HEK293 (cell line): Measurements from ENCODE around the gene MDFIC.

Source experiments
- CTCF ChIA-PET: fragments of 350-600 bp; formaldehyde crosslinking; extraction: SDS; loops from one replicate; lab custom pipeline; 2021; ENCODE audit warnings: antibody characterized with exemption; lab: Yijun Ruan, JAX
- POLR2A ChIA-PET: fragments of 300-600 bp; formaldehyde crosslinking; extraction: SDS; loops from one replicate; lab custom pipeline; 2020; ENCODE audit warnings: antibody characterized with exemption, inconsistent platforms; lab: Yijun Ruan, JAX
- H3K27ac ChIP-seq: fragments of 200-500 bp; sonication (Bioruptor generic); 2 replicates; pipeline ENCODE4 v1.5.1; 2014; ENCODE audit warnings: low read depth, low read length, control low read depth, inconsistent platforms; ENCODE audit errors: extremely low read depth
- H3K36me3 ChIP-seq, 2 experiments: fragments of 200-500 bp in 1 of 2; sonication (Bioruptor generic) in 1 of 2; 1 replicate in 1 of 2; 2 replicates in 1 of 2; pipeline ENCODE4 v1.5.1; 2014 to 2017; ENCODE audit warnings: inconsistent platforms in 2 of 2, low read length in 2 of 2; ENCODE audit not compliant: control insufficient read depth in 2 of 2, insufficient read depth in 1 of 2
- H3K4me1 ChIP-seq: fragments of 200-500 bp; sonication (Bioruptor generic); 2 replicates; pipeline ENCODE4 v1.5.1; 2014; ENCODE audit warnings: mild to moderate bottlenecking, low read length, inconsistent platforms; ENCODE audit not compliant: control insufficient read depth, insufficient read depth
- H3K4me3 ChIP-seq: 2 replicates; pipeline ENCODE4 v1.5.1; 2011; ENCODE audit warnings: low read depth, mild to moderate bottlenecking, control low read depth, low read length, moderate library complexity
- H3K9me3 ChIP-seq: fragments of 200-500 bp; sonication (Bioruptor generic); 2 replicates; pipeline ENCODE4 v1.5.1; 2014; ENCODE audit warnings: low read depth, low read length, inconsistent platforms; ENCODE audit not compliant: control insufficient read depth, insufficient read depth
- GLIS1 ChIP-seq: fragments of 450-650 bp; formaldehyde crosslinking; IDR thresholded peaks from 2 replicates; pipeline ENCODE4 v1.5.1; 2016; ENCODE audit warnings: missing biosample characterization, missing genetic modification characterization
- GLIS2 ChIP-seq: fragments of 450-650 bp; formaldehyde crosslinking; IDR thresholded peaks from 2 replicates; pipeline ENCODE4 v1.5.1; 2016; ENCODE audit warnings: missing biosample characterization, missing genetic modification characterization
- KLF1 ChIP-seq: fragments of 450-650 bp; formaldehyde crosslinking; IDR thresholded peaks from 2 replicates; pipeline ENCODE4 v1.5.1; 2016; ENCODE audit warnings: missing biosample characterization, missing genetic modification characterization
- KLF8 ChIP-seq: fragments of 450-650 bp; formaldehyde crosslinking; IDR thresholded peaks from 2 replicates; pipeline ENCODE4 v1.5.1; 2016; ENCODE audit warnings: missing biosample characterization, missing genetic modification characterization
- MZF1 ChIP-seq: fragments of 450-650 bp; formaldehyde crosslinking; IDR thresholded peaks from 2 replicates; pipeline ENCODE4 v1.5.1; 2017; ENCODE audit warnings: missing biosample characterization, missing genetic modification characterization, borderline replicate concordance
- SCRT2 ChIP-seq: fragments of 450-650 bp; formaldehyde crosslinking; IDR thresholded peaks from 2 replicates; pipeline ENCODE4 v1.5.1; 2016; ENCODE audit warnings: missing biosample characterization, missing genetic modification characterization
- SP7 ChIP-seq: fragments of 450-650 bp; formaldehyde crosslinking; IDR thresholded peaks from 2 replicates; pipeline ENCODE4 v1.5.1; 2016; ENCODE audit warnings: missing biosample characterization, missing genetic modification characterization
- ZBTB48 ChIP-seq: fragments of 450-650 bp; formaldehyde crosslinking; IDR thresholded peaks from 2 replicates; pipeline ENCODE4 v1.5.1; 2016; ENCODE audit warnings: missing biosample characterization, missing genetic modification characterization
- ZEB2 ChIP-seq: fragments of 450-650 bp; formaldehyde crosslinking; IDR thresholded peaks from 2 replicates; pipeline ENCODE4 v1.5.1; 2016; ENCODE audit warnings: missing biosample characterization, missing genetic modification characterization
- ZFHX2 ChIP-seq: fragments of 450-650 bp; formaldehyde crosslinking; conservative IDR thresholded peaks from 2 replicates; pipeline ENCODE4 v1.5.1; 2016; ENCODE audit warnings: missing biosample characterization, missing genetic modification characterization
- ZFP37 ChIP-seq: fragments of 450-650 bp; formaldehyde crosslinking; IDR thresholded peaks from 2 replicates; pipeline ENCODE4 v1.5.1; 2016; ENCODE audit warnings: missing biosample characterization, missing genetic modification characterization
- ZNF114 ChIP-seq: fragments of 450-650 bp; formaldehyde crosslinking; IDR thresholded peaks from 2 replicates; pipeline ENCODE4 v1.5.0; 2017; ENCODE audit warnings: missing biosample characterization, missing genetic modification characterization
- ZNF175 ChIP-seq: fragments of 450-650 bp; formaldehyde crosslinking; IDR thresholded peaks from 2 replicates; pipeline ENCODE4 v1.5.1; 2016; ENCODE audit warnings: missing biosample characterization, missing genetic modification characterization
- ZNF202 ChIP-seq: fragments of 450-650 bp; formaldehyde crosslinking; IDR thresholded peaks from 2 replicates; pipeline ENCODE4 v1.5.1; 2016; ENCODE audit warnings: missing biosample characterization, missing genetic modification characterization, borderline replicate concordance
- ZNF560 ChIP-seq: fragments of 450-650 bp; formaldehyde crosslinking; IDR thresholded peaks from 2 replicates; pipeline ENCODE4 v1.5.1; 2017; ENCODE audit warnings: missing biosample characterization, missing genetic modification characterization, borderline replicate concordance
- ZNF610 ChIP-seq: fragments of 450-650 bp; formaldehyde crosslinking; IDR thresholded peaks from 2 replicates; pipeline ENCODE4 v1.5.1; 2016; ENCODE audit warnings: missing biosample characterization, missing genetic modification characterization, borderline replicate concordance
- ZNF777 ChIP-seq: fragments of 450-650 bp; formaldehyde crosslinking; IDR thresholded peaks from 2 replicates; pipeline ENCODE4 v1.5.1; 2017; ENCODE audit warnings: missing biosample characterization, missing genetic modification characterization, borderline replicate concordance
- TF ChIP-seq, protein P1 (sequence below): fragments of 450-650 bp; formaldehyde crosslinking; optimal IDR thresholded peaks from 2 replicates; pipeline ENCODE3; 2016; ENCODE audit warnings: missing biosample characterization, mild to moderate bottlenecking, missing genetic modification characterization
- TF ChIP-seq, protein P2 (sequence below): fragments of 450-650 bp; formaldehyde crosslinking; IDR thresholded peaks from 2 replicates; pipeline ENCODE4 v1.5.1; 2017; ENCODE audit warnings: missing biosample characterization, mild to moderate bottlenecking, missing genetic modification characterization, moderate library complexity
- TF ChIP-seq, protein P3 (sequence below): fragments of 450-650 bp; formaldehyde crosslinking; conservative IDR thresholded peaks from 2 replicates; pipeline ENCODE4 v1.5.1; 2016; ENCODE audit warnings: low read depth, missing biosample characterization, missing genetic modification characterization
- TF ChIP-seq, protein P4 (sequence below): IDR thresholded peaks from 2 replicates; pipeline ENCODE4 v1.6.1; 2011; ENCODE audit warnings: mild to moderate bottlenecking, low read depth, low read length, borderline replicate concordance
- TF ChIP-seq, protein P5 (sequence below): fragments of 450-650 bp; IDR thresholded peaks from 2 replicates; pipeline ENCODE4 v1.5.1; 2018; ENCODE audit warnings: missing biosample characterization, missing genetic modification characterization
- TF ChIP-seq, protein P6 (sequence below): fragments of 450-650 bp; formaldehyde crosslinking; IDR thresholded peaks from 2 replicates; pipeline ENCODE4 v1.5.1; 2016; ENCODE audit warnings: missing biosample characterization, missing genetic modification characterization

The MDFIC gene, protein sequence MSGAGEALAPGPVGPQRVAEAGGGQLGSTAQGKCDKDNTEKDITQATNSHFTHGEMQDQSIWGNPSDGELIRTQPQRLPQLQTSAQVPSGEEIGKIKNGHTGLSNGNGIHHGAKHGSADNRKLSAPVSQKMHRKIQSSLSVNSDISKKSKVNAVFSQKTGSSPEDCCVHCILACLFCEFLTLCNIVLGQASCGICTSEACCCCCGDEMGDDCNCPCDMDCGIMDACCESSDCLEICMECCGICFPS

DNA sequence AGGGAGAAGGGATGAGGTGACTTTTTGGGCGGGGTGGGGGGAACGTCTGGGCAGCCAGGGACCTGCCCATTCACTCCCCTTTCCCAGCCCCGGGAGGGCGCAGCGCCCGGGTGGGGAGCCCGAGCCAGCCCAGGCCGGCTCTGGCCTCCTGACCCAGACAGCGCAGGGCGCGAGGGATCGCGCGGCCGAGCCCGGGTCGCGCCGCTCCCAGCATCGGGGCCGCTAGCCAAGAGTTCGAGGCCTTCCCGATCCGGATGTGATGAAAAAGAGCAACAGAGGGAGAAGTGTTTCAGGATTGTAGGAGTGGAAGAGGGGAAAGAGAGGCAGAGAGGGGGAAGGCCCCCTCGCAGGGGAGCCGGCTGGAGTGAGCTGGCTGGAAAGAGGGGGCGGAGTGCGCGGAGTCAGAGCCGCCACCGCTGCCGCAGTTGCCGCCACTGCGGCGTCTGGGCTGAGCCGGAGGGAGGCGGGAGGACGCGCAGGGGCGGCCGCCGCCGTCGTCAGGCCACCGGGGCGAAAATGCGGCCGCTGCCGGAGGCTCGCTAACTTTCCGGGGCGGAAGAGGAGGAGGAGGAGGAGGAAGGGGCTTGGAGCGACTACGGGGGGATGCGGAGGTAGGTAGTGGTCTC is at the start of gene MDFIC:
Gene MDFIC, plus strand, starts transcription at position 69 of the 626 bp plus-strand sequence. CDS start 940 bp downstream, outside the sequence.
- no peaks in the 10 kb centered on the region; a peak in 1 of 3 replicates for H3K36me3 ChIP-seq
- ChIA-PET CTCF (no interaction called here), POLR2A (interaction anchor here (0.6 kb wide), 1 partner anchor 49 kb away, joined by 3 read pairs; no protein-coding TSS in a partner anchor)
- H3K4me1 ChIP-seq: peaks cover 4% of the 10 kb centered on the region; the same call in 1 of the 2 replicates
- H3K4me3 ChIP-seq: peak within 1 kb of the TSS; percentile 87
- peak within 1 kb of the TSS; percentile 86 for H3K27ac ChIP-seq
- no peaks in the 10 kb centered on the region for H3K9me3 ChIP-seq
- TF ChIP-seq ZNF610: peak; percentile 66; the same call in 1 of the 2 replicates
- peak; percentile 89; the same call in 1 of the 2 replicates for TF ChIP-seq ZNF202 (tag by site-specific recombination)
- TF ChIP-seq KLF8 (tag by site-specific recombination): peak; percentile 39; the same call in 1 of the 2 replicates
- TF ChIP-seq, protein P1, sequence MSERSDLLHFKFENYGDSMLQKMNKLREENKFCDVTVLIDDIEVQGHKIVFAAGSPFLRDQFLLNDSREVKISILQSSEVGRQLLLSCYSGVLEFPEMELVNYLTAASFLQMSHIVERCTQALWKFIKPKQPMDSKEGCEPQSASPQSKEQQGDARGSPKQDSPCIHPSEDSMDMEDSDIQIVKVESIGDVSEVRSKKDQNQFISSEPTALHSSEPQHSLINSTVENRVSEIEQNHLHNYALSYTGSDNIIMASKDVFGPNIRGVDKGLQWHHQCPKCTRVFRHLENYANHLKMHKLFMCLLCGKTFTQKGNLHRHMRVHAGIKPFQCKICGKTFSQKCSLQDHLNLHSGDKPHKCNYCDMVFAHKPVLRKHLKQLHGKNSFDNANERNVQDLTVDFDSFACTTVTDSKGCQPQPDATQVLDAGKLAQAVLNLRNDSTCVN: peak; percentile 72
- TF ChIP-seq GLIS2 (tag by site-specific recombination): peak; percentile 82
- TF ChIP-seq, protein P2, sequence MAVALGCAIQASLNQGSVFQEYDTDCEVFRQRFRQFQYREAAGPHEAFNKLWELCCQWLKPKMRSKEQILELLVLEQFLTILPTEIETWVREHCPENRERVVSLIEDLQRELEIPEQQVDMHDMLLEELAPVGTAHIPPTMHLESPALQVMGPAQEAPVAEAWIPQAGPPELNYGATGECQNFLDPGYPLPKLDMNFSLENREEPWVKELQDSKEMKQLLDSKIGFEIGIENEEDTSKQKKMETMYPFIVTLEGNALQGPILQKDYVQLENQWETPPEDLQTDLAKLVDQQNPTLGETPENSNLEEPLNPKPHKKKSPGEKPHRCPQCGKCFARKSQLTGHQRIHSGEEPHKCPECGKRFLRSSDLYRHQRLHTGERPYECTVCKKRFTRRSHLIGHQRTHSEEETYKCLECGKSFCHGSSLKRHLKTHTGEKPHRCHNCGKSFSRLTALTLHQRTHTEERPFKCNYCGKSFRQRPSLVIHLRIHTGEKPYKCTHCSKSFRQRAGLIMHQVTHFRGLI (tag by site-specific recombination): peak; percentile 48; the same call in 1 of the 2 replicates
- TF ChIP-seq MZF1 (tag by site-specific recombination): peak; percentile 39
- TF ChIP-seq, protein P3, sequence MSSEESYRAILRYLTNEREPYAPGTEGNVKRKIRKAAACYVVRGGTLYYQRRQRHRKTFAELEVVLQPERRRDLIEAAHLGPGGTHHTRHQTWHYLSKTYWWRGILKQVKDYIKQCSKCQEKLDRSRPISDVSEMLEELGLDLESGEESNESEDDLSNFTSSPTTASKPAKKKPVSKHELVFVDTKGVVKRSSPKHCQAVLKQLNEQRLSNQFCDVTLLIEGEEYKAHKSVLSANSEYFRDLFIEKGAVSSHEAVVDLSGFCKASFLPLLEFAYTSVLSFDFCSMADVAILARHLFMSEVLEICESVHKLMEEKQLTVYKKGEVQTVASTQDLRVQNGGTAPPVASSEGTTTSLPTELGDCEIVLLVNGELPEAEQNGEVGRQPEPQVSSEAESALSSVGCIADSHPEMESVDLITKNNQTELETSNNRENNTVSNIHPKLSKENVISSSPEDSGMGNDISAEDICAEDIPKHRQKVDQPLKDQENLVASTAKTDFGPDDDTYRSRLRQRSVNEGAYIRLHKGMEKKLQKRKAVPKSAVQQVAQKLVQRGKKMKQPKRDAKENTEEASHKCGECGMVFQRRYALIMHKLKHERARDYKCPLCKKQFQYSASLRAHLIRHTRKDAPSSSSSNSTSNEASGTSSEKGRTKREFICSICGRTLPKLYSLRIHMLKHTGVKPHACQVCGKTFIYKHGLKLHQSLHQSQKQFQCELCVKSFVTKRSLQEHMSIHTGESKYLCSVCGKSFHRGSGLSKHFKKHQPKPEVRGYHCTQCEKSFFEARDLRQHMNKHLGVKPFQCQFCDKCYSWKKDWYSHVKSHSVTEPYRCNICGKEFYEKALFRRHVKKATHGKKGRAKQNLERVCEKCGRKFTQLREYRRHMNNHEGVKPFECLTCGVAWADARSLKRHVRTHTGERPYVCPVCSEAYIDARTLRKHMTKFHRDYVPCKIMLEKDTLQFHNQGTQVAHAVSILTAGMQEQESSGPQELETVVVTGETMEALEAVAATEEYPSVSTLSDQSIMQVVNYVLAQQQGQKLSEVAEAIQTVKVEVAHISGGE (tag by site-specific recombination): peak; percentile 24; the same call in 1 of the 2 replicates
- TF ChIP-seq ZNF175 (tag by site-specific recombination): no peak
- TF ChIP-seq ZBTB48 (tag by site-specific recombination): peak; percentile 64; the same call in 1 of the 2 replicates
- peak; percentile 62 for TF ChIP-seq ZFP37 (tag by site-specific recombination)
- no peak for TF ChIP-seq ZNF114
- peak; percentile 62 for TF ChIP-seq SP7 (tag by site-specific recombination)
- peak; percentile 51; the same call in 1 of the 2 replicates for TF ChIP-seq ZEB2 (tag by site-specific recombination)
- TF ChIP-seq SCRT2 (tag by site-specific recombination): 0 out of 2 replicates have a peak, but pooled peaks have one; percentile 17
- TF ChIP-seq, protein P4, sequence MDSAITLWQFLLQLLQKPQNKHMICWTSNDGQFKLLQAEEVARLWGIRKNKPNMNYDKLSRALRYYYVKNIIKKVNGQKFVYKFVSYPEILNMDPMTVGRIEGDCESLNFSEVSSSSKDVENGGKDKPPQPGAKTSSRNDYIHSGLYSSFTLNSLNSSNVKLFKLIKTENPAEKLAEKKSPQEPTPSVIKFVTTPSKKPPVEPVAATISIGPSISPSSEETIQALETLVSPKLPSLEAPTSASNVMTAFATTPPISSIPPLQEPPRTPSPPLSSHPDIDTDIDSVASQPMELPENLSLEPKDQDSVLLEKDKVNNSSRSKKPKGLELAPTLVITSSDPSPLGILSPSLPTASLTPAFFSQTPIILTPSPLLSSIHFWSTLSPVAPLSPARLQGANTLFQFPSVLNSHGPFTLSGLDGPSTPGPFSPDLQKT: no peak
- TF ChIP-seq, protein P5, sequence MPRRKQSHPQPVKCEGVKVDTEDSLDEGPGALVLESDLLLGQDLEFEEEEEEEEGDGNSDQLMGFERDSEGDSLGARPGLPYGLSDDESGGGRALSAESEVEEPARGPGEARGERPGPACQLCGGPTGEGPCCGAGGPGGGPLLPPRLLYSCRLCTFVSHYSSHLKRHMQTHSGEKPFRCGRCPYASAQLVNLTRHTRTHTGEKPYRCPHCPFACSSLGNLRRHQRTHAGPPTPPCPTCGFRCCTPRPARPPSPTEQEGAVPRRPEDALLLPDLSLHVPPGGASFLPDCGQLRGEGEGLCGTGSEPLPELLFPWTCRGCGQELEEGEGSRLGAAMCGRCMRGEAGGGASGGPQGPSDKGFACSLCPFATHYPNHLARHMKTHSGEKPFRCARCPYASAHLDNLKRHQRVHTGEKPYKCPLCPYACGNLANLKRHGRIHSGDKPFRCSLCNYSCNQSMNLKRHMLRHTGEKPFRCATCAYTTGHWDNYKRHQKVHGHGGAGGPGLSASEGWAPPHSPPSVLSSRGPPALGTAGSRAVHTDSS (tag by site-specific recombination): peak; percentile 78; the same call in 1 of the 2 replicates
- TF ChIP-seq ZNF777 (tag by site-specific recombination): 0 out of 2 replicates have a peak, but pooled peaks have one; percentile 59
- TF ChIP-seq KLF1 (tag by site-specific recombination): 0 out of 2 replicates have a peak, but pooled peaks have one; percentile 9
- TF ChIP-seq, protein P6, sequence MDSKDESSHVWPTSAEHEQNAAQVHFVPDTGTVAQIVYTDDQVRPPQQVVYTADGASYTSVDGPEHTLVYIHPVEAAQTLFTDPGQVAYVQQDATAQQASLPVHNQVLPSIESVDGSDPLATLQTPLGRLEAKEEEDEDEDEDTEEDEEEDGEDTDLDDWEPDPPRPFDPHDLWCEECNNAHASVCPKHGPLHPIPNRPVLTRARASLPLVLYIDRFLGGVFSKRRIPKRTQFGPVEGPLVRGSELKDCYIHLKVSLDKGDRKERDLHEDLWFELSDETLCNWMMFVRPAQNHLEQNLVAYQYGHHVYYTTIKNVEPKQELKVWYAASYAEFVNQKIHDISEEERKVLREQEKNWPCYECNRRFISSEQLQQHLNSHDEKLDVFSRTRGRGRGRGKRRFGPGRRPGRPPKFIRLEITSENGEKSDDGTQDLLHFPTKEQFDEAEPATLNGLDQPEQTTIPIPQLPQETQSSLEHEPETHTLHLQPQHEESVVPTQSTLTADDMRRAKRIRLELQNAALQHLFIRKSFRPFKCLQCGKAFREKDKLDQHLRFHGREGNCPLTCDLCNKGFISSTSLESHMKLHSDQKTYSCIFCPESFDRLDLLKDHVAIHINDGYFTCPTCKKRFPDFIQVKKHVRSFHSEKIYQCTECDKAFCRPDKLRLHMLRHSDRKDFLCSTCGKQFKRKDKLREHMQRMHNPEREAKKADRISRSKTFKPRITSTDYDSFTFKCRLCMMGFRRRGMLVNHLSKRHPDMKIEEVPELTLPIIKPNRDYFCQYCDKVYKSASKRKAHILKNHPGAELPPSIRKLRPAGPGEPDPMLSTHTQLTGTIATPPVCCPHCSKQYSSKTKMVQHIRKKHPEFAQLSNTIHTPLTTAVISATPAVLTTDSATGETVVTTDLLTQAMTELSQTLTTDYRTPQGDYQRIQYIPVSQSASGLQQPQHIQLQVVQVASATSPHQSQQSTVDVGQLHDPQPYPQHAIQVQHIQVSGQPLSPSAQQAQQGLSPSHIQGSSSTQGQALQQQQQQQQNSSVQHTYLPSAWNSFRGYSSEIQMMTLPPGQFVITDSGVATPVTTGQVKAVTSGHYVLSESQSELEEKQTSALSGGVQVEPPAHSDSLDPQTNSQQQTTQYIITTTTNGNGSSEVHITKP (tag by site-specific recombination): peak; percentile 80
- no peak for TF ChIP-seq ZNF560
- peak; percentile 77 for TF ChIP-seq ZFHX2 (tag by site-specific recombination)
- peak; percentile 19; the same call in 1 of the 2 replicates for TF ChIP-seq GLIS1
